GM18861 (cell line): ENCODE measurements around the gene PARD3.

Experiments
- ATAC-seq: cut with Tn5 transposase; IDR thresholded peaks from one replicate; pipeline ENCODE4 v1.9.1; 2021; ENCODE audit not compliant: unreplicated experiment

The PARD3 gene

DNA sequence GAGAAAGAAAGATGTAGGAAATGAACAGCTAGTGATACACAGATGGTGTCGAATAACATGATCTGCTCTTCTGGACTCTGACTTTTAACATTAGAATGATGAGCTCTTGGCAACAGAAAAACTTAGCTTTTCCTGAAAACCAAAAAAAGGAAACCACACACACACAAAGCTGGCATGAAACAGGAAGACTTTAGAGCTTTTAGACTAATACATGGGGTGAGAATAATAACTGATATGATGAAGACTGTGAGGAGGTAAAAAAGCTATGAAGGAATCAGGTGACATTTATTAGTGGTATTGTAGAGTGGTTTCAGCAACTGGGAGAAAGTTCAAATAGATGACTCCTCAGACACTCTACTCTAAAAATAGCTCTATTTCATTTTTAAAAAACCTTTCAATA, 491.9 kb downstream of the PARD3 start:
- no peak for ATAC-seq

DNA sequence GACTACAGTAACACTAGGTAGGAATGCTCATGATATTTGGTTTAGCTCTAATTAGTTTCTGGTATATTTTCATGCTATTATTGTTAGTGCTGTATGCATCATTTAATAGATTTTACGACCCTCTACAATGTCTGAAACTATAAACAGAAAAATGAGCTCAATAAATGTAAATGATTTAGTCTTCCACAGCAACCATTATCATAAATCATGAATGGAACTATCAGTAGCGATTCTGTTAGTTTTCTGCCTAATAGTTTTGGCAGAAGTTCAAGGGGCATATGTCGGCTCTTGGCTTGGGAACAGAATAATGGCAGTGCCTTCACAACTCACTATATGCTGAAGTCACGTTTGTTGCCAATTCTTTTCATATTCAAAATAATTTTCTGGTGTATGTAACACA, 494.8 kb downstream of the PARD3 start:
- ATAC-seq = no peak

DNA sequence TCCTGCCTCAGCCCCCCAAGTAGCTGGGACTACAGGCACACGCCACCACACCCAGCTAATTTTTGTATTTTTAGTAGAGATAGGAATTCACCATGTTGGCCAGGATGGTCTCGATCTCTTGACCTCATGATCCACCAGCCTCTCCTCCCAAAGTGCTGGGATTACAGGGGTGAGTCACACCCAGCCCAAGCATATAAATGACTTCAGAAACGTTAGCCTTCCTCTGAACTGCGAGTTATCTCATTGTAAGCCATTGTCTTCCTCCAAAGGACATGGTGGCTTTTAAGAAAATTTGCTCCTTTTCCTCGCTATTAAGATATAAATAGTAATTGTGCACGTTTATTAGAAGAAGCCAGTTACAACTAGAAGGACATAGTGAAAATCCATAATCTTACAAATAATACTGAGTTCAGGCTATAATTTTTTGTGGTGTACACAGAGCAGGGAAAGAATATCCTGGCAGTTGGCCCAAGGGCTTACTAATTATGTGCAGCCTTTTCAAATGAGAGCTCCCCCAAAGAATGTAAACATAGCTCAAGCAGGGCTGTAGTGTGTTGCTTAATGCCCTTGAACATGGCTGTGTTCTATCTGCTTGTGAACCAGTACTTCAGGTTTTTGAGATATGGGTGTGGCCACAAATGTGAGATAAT, 495.8 kb downstream of the PARD3 start:
- no peak for ATAC-seq

DNA sequence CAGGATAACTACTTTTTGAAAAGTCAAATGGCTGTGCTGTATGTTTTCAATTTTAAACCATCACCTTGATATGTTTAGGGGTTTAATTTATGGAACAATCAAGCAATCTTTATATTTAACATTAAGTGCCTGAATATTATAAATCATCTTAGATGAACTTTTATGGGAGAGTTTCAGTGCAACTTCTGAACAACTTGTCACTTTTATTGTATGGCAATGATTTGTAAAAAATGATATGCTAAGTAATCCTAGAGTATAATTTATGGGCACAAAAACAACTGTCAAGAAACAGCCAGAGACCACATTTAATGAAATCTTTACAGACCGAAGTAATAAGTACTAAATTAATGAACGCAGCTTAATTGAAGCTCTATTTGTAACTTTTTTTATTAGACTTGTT, 498.9 kb downstream of the PARD3 start:
- ATAC-seq = no peak

DNA sequence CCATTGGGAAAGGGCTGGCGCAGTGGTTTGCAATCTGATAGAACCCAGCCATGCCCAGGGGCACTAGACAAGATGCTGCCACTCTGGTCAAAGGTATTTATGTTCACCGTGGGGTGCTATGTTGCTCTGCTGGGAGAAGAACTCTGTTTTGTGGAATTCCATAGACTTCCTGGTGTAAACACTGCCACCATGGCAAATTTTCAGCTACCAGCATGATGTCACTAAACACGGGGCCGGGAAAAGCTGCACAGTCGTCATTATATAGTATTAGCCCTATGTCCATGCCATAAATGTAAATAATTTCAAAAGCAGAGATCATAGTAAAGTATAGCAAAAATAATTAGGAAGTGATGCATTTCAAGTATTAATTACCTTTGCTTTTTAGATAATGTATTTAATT, 500.6 kb downstream of the PARD3 start:
- ATAC-seq = no peak

DNA sequence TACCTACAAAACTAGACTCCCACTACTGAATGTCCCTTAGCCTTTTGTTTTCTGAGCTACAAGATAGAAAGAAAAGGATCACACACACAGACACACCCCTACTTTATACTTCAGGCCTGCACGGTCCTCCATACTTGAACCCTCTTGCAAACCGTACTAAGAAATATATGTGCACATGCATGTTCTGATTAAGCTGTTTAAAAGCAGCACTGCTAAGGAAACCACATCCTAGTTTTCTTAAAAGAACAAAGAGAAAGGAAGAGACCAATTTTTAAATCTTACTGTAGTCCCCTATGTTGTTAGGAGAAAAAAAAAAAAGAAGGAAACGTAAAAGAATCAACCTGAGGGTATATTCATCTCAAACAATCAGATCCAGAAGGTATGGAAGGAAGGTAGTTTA, 501.2 kb downstream of the PARD3 start:
- no peak for ATAC-seq

DNA sequence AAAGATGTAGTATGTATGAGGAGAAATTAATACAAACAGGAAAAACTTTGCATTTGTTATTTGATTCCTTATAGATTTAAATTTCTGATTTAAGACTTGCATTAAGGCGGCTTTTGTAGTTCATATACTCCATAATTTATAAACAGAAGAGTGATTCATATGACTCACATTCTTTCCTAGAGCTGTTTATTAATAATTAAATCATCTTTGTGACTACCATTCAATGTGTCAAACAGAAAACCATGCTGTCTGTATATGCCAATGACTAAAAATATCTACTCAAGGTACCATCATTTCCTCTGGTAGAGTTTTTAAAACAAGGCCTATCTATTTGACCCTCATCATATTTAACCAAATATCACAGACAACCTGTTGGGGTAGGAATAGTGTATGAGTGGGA, 501.7 kb downstream of the PARD3 start:
- no peak for ATAC-seq

DNA sequence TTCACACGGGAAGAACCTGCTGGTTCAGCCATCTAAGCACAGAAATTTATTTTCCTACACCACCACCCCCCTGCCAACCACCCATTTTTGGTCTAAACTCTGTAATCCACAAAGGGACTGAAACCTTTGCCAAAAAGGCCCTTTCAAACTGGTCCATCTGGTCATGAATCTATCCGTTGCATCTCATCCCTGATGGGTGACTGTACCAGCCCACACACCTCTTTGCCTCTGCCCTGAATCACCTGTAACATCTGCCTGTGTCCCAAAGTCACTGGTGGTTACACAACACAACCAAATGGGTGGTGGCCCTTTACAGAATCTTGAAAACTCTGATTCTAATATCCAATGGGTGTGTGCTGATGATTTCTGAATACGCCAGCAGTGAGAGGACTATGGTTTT, 503.4 kb downstream of the PARD3 start:
- ATAC-seq = no peak

DNA sequence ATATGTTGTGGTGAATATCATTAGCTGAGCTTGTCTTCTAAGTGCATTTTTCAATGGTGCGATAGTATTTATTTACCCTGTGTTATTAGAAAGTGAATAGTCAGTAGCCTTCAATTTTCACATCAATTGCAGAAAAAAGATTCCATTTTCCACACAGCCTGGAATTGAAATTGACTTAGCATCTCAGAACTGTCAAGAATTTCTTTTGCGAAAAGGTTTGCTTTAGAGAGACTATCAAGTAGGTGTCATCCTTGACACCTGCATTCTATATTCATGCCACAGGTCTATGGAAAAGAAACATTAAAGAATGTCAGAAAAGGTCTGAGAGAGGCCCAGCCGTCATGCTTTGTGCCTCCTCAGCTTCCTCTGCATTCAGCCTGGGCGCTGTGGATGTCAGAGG, 504.9 kb downstream of the PARD3 start:
- no peak for ATAC-seq

DNA sequence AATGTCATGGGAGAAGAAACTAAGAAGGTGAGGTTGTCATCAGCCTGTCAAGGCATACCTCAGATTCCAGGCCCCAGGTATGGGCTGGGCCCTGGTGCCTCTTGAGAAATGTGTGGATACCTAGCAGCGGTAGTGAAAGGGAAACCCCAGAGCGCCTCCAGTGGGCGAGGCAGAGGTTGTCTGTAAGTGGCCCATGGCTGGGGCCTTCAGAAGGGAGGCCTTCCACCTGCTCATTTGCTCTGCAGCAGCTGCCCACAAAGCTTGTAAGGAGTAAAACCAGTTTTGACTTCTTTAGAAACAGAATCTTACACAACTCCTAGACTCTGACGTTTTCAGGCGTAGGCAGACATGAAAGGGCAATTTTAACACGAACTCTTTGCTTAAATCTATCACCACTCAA, 509.9 kb downstream of the PARD3 start:
- no peak for ATAC-seq

DNA sequence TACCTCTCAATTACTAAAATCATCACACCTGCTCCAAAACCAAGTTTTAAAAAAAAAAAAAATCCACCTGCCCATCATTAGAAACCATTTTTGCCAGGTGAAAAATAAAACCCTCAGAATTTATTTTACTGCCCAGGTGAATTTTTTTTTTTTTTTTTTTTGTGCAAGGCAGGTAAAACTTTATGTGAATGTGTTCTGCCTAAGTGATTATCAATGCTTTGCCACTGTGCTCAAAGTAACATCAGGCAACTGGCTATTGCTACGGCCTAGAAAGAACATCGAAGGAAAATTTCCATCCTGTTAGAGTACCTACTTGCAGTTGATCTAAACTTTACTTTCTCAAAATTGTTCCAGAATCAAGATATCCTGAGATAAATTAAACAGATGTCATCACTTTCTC, 512.1 kb downstream of the PARD3 start:
- ATAC-seq = no peak

DNA sequence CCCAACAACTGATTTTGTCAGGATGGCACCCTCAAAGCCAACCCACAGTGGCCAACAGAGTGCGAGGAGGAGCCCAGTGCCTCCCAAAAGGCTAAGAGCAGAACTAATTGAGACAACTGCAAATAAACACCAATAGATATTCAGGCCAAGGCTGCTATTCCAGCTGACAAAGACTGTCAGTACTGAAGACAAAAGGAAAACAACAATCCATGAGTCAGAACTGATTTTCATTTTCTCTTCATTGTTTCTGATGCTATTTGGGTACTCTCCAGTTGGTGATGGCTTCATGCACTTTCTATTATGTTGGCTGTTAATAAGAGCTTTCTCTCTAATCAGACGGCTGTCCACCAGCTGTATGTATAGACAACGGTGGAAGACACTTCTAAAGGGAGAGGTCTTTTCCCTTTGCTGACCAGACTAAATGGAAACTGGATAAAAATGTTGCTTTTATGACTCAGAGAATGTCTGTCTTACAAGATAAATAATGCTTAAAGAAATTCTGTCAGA, 515.9 kb downstream of the PARD3 start:
- ATAC-seq = peak; percentile 57

DNA sequence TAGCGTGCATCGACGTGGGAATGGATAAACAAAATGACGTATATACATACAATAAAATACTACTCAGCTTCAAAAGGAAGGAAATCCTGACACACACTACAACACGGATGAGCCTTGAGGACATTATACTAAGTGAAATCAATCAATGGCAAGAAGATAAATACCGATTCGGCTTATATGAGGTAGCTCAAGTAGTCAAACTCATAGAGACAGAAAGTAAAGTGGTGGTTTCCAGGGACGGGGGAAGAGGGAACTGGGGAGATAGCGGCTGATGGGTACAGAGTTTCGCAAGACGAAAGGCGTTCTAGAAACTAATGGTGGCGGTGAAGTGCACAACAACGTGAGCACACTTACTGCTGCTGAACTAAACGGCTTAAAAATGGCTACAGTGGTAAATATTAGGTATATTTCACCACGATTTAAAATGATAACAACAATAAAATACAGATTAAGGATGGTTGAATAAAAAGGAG, 516.7 kb downstream of the PARD3 start:
- ATAC-seq = no peak

DNA sequence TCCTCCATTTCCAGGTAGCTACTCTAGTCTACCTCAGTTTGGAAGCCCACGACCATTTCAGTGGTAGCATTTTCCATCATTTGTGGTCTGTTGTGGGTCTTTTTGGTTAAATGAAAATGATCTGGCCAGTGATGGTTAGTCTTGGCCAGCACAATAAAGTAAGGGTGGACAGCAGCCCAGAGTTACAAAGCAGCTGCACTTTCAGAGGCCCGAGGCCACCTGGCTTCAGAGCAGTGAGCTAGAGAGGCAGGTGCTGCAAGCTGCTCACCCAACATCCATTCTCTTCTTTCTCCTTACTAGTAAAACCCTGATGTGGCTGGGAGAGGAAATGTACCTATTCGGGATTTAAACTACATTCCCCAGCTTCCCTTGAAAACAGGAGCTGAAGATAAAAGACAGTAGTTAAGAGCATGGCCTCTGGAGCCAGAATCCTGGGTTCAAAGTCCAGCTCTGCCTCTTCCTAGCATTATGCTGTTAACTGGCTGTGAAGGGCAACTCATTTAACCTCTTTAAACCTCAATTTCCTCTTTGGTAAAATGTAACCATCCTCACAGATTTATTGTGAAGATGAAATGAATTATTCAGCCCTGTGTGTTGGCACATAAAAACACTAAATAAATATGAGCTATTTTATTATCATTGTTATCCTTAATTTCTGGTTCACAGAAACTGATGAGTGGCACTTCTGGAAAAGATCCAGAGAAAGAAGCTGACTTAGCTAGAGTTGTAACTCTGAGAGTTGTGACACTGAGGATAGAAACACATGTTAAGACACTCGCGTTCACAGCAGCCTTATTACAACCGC, 517.4 kb downstream of the PARD3 start:
- ATAC-seq = no peak

DNA sequence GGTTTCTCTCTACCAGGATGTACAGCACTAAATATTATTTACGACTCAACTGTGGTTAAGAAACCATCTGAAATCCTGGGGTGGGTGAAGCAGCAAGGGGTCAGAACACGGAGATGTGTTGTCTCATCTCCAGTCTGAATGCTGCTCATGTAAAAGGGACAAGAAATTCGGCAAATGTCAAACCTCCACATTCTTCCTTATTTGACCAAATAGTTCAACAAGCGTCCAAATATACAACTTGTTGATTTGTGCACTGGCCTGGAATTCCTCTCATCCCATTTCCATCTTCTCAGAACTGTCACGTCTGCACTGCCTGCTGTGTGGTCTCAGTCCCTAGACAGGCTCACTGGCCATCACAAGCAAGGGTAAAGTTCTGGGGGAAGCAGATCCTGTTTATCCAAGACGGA, 520.0 kb downstream of the PARD3 start:
- no peak for ATAC-seq

DNA sequence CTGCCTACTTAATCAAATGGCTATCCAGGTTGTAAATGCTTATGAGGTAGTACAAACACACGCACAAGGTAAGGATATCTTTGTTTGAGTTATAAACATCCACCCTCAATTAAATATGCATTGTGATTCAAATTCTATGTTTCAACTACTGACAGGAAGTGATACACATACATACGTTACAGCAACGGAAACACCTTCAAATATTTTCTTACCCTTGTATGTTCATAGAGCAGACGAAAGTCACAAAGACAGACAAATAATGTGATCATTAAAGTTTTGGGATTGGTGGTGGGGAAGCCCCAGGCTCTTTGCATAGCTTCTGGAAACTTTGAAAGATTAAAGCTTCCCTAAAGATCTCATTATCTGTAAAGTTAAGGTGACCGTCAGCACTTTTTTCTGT, 521.0 kb downstream of the PARD3 start:
- no peak for ATAC-seq

DNA sequence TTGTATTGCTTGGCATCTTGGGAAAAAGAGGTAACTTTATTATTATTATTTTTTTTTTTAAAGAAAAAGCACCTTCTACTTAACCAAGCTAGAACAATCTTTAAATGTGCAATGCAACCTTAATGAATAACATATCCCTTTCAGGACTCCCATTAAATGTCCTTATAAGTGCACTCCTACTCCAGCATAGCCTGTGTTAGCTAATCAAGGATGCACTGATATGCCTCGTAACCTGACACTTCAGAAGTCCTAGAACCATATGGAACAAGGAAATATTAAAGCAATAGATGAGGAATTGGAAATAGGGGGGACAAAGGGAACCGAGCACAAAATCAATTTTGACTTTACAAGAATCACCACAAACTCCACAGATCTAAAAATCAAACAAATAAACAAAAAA, 522.4 kb downstream of the PARD3 start:
- no peak for ATAC-seq

DNA sequence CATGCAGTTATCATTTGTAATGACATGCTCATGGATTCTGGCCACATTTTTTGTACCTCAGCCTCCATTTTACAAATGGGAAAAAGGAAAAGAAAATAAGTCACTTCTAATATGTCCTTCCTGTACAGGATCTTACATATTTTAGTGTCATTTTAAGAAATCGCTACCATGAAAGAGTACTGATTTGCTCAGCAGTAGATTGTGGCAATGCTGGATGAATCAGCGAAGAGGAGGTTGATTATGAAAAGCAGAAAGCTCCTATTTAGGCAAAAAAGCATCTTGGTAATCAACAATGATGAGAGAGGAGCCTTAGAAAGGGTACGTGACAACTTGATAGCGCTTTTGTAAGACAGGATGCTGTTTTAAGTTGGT, 522.9 kb downstream of the PARD3 start:
- no peak for ATAC-seq

DNA sequence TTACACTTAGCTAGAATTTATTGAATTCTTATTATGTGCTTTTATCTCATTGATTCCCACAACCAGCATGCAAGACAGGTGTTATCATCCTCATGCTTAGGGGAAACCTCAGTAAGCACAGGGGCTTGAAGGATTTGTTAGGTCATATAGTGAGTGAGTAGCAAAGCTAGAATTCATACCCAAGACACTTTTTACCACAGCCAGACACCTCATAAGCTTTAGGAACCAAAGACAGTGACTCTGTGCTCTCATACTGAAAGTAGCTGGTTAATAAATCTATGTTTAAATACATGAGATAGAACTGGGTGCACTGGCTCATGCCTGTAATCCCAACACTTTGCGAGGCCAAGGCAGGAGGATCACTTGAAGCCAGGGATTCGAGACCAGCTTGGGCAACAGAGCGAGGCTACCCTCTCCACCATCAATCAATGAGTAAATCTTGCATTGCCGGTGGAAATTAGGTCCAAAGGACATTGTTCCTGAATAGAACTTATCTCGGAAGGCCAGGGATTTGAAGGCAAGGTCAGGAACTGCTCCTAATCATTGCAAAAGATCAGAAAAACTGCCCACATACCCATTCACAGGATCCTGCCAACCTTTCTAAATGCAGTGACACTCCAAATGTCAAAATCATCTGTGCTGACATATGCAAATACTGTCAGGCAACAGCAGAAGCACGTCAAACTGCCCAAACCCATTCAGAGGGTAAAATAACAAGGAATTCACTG, 523.5 kb downstream of the PARD3 start:
- peak; percentile 94 for ATAC-seq

DNA sequence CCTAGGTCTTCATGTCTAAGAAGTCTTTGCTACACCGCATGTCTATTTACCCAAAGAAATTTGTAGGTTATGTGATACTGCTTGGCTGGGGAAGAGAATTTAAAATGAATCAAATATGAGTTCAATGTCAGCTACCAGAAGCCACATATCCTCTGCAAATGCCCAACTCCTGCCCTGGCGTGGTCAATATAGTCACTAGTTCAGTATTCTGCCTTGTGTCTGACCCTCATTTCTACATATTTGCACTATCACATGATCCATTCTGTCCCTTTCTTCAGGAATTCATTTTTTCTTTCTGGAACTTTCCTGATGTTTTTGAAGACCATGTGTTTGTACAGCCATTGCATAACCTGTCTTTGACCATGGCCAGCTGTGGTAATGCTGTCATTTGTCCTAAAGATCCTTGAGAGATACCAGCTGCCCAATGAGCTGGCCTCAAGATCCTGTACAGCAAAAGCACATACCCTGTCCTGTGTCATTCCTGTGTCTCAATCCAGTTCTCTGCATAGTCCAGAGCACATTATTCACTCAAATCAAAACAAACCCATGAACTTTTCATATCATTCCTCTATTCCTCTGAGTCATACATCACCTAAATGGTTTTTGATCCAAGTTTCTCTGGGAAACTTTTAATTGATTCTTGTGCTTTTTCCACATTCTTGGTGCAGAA, 524.5 kb downstream of the PARD3 start:
- no peak for ATAC-seq

DNA sequence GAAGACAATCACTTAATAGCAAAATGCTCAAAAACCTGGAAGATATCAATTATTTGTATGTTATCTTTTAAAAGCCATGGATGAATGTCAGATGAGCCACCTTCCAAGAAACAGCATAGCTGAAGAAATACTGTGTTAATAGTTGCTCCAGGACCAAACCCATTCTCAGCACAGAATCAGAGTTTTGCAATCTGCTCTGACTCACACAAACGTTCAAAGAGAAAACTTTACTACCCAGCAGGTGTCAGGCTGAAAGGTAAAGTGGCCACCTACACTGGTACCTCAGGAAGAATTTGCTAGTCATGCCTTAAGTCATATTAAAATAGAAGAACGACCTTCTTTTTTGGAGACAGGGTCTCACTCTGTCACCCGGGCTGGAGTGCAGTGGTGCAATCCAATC, 526.5 kb downstream of the PARD3 start:
- no peak for ATAC-seq
